Activated T-cell treated with anti-CD3 and anti-CD28 coated beads, Interleukin-2, amount 50 U/mL, for 24 hours (primary cell): ENCODE results near the gene RGS3.
A peak's percentile ranks its signal among the peaks of the same experiment; 100 is the strongest.

Experiments used
- DNase-seq: peaks from one replicate; pipeline ENCODE4 v3.0.0-alpha.2; 2020
- H3K27ac Mint-ChIP-seq: 2 replicates; pipeline ENCODE4 v1.8.0; 2020; ENCODE audit warnings: mild to moderate bottlenecking, mixed read lengths
- H3K27me3 Mint-ChIP-seq: 2 replicates; pipeline ENCODE4 v1.8.0; 2020; ENCODE audit warnings: mixed read lengths
- H3K36me3 Mint-ChIP-seq: 2 replicates; pipeline ENCODE4 v1.8.0; 2020; ENCODE audit warnings: low read depth, mixed read lengths
- H3K4me1 Mint-ChIP-seq: 2 replicates; pipeline ENCODE4 v1.8.0; 2020; ENCODE audit warnings: low read depth, mixed read lengths
- H3K4me3 Mint-ChIP-seq: 2 replicates; pipeline ENCODE4 v1.8.0; 2020; ENCODE audit warnings: mild to moderate bottlenecking, moderate library complexity, mixed read lengths
- H3K9me3 Mint-ChIP-seq: 2 replicates; pipeline ENCODE4 v1.8.0; 2020; ENCODE audit warnings: mixed read lengths

The RGS3 gene

DNA sequence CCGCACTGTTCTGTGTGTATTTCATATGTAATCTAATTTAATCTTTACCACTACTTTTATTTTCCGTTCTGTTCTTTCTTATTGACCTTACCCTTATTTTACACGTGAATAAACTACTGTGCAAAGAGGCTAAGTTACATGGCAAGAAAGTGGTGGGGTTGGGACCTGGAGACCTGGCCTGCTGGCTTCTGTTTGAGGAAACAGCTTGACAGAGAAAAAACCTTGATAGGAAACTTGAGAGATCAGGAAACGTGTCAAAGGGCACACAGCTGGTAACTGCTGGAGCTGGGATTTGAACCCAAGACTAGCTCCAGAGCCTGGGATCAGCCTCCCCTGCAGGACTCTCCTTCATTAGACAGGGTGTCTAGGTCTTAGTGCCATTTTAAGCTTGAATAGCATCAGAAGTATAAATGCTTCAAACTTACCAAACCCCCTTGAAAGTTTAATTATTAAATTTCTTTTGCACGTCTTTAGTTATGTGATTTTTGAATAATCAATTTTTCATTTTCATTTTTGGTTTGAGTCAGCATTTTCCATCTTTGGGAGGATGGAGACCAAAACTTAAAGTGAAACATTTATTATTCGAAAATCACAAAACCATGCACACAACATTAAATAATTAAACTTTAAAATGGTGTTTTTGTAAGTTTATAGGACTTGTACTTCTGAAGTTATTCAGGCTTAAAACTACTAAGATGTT, 129.5 kb downstream of the RGS3 start:
- Mint-ChIP-seq H3K27ac (peak overlapping the region; percentile 73), H3K4me1 (peaks cover 35% of the 10 kb centered on the region), H3K9me3 (no peaks in the 10 kb centered on the region), H3K4me3 (no peak overlapping the region), H3K36me3 (peaks cover 71% of the 10 kb centered on the region), H3K27me3 (no peaks in the 10 kb centered on the region)
- DNase-seq, result no peak

DNA sequence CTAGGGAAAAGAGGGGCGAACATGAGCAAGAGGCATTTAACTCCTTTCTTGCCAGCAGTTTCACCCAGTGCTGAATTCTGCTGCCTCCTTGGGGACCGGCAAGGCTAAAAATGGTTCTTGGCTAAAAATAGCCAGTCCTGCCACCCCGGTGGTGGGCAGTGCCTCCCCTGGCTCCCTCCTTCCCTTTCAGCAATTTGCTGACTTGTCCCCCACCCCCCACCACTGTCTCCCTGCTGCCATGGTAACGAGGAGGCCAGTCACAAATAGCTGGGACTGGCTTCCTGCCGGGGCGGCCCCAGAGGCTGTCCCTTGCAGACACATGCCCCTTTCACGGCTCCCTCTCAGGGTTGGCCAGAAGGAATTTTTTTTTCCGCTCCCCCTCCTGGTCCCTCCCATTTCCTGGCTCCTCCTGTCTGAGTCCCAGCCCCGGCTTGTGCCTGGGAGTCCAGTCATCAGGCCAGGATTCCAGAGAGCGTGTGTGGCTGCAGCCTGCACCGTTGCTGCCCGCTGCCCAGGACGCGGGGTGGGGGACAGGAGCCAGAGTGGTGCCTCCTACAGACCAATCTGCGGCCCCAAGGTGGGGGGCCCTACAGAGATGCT, 130.3 kb downstream of the RGS3 start:
- peaks cover 31% of the 10 kb centered on the region for H3K4me1 Mint-ChIP-seq
- H3K36me3 Mint-ChIP-seq, result peaks cover 68% of the 10 kb centered on the region
- H3K9me3 Mint-ChIP-seq, result no peaks in the 10 kb centered on the region
- H3K27ac Mint-ChIP-seq, result peak overlapping the region; percentile 71
- no peak overlapping the region for H3K4me3 Mint-ChIP-seq
- DNase-seq, result no peak
- no peaks in the 10 kb centered on the region for H3K27me3 Mint-ChIP-seq

DNA sequence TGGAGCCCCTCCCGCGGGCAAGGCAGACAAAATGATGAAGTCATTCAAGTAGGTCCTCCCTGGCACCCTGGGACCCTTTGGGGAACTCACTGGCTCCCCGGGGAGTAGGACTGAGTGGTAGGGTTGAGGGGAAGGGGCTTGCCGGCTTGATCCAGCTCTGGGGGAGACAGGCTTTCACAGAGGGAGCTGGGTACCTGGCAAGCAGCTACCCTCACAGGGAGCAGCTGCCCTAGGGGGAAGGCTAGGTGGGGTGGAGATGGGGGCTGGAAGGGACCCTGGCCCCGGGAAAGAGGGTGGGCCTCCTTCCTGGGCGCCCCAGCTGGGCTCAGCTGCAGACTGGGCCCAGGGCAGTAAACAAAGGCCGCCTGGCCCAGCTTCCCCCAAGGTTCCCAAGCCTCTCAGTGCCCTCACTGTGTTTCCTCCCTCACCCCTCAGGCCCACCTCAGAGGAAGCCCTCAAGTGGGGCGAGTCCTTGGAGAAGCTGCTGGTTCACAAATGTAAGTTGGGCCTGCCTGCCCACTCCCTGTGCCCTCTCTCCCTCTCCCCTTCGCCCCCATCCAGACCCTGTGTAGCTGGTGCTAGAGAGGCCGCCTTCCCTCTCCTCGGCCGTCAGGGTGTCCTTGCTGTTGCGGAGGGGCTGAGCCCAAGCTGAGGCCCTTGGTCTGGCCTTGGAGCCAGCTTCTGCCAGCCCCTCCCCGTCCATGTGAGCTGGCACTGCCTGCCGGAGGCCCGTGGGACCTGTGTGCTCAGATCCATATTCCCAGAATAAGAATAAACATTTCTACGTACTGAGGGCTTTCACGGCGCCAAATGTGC, 131.2 kb downstream of the RGS3 start:
- no peak overlapping the region for H3K4me3 Mint-ChIP-seq
- no peak for DNase-seq
- H3K27ac Mint-ChIP-seq, result peak overlapping the region; percentile 71
- peaks cover 25% of the 10 kb centered on the region for H3K4me1 Mint-ChIP-seq
- no peaks in the 10 kb centered on the region for H3K27me3 Mint-ChIP-seq
- H3K9me3 Mint-ChIP-seq, result no peaks in the 10 kb centered on the region
- peaks cover 68% of the 10 kb centered on the region for H3K36me3 Mint-ChIP-seq

DNA sequence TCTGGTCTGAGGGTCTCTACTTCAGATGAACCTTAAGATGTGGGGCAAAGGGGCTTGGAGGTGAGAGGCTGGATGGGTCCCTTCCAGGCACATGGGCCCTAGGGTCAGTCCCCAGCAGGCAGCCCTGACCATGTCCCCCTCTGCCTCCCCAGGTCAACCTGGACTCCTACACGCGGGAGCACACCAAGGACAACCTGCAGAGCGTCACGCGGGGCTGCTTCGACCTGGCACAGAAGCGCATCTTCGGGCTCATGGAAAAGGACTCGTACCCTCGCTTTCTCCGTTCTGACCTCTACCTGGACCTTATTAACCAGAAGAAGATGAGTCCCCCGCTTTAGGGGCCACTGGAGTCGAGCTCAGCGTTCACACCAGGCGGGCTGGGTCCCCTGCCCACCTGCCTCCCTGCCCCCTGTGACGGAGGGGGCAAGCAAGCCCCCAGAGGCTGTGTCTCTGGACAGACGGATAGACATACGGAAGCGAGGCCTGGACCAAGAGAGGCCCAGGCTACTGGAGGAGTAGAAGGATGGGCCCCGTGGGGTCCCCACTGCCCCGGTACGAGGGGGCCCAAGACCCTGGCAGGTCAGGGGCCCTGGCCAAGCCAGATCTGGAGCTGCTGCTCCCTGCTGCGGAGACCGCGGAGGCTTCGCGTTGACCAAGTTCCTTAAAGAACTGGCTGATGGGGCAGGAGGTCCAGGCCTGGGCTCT, 133.2 kb downstream of the RGS3 start:
- Mint-ChIP-seq H3K4me3 (no peak overlapping the region), H3K27me3 (no peaks in the 10 kb centered on the region), H3K27ac (peak overlapping the region; percentile 57), H3K4me1 (peaks cover 28% of the 10 kb centered on the region), H3K9me3 (no peaks in the 10 kb centered on the region), H3K36me3 (peaks cover 61% of the 10 kb centered on the region)
- no peak for DNase-seq

DNA sequence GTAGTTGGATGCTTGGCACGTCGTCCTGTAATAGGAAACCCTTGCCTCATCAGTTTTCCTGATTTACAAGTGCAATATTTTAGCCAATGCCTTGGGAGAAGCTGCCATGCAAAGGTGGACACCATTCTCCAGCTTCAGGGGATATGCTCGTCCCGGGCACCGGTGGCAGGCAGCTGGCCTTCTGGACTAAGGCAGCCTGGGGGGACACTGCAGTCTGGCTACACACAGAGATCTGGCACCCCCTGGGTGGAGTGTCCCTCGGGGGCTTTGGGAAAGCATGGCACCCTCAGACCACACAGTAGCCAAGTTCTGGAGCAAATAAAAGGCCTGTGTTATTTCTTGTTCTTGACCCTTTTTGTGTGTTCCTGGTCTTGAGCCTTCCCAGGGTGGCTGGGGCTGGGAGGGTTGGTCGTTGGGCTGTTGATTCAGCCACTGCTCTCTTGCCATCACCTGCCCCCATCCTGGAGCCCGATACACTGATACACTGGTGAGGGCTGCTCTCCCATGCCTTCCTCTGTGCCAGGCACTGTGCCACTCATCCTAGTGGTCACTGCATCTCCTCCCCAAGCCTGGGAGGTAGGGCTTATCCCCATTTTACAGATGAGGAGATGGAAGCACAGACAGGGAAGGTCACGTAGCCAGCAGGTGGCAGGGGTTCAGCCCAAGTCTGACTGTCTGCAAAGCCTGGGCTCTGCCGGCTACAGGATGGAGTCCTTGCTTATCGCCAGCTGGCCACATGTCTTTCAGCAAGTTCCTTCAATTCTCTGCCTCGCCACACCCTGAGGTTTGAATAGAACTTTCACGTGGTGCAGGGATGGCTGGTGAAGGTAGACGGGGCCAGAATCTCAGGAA, 134.1 kb downstream of the RGS3 start:
- Mint-ChIP-seq H3K4me3 (no peak overlapping the region), H3K36me3 (peaks cover 52% of the 10 kb centered on the region), H3K4me1 (peaks cover 30% of the 10 kb centered on the region), H3K27me3 (no peaks in the 10 kb centered on the region), H3K9me3 (no peaks in the 10 kb centered on the region), H3K27ac (no peak overlapping the region)
- no peak for DNase-seq

DNA sequence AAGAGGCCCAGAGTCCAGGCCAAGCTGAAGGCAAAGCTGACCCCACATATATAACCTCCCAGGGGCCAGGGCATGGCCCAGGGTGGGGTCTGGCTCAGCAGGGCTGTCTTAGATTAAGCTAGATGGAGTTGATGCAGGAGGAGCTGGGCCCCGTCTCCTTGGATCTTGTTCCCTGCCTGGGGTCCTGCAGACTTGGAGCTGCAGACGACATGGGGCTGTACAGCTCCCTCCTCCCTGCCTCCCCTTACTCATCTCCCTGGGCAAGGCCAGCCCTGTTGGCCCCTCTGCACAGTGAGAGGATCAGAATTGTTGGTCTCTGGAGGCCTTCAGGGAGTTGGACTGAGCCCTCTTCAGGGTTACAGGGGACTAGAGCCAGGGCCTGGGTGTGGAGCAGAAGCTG, 134.9 kb downstream of the RGS3 start:
- Mint-ChIP-seq H3K27me3 (no peaks in the 10 kb centered on the region), H3K9me3 (no peaks in the 10 kb centered on the region), H3K4me1 (peaks cover 22% of the 10 kb centered on the region), H3K27ac (peak overlapping the region; percentile 14), H3K4me3 (no peak overlapping the region), H3K36me3 (peaks cover 44% of the 10 kb centered on the region)
- DNase-seq, result no peak

DNA sequence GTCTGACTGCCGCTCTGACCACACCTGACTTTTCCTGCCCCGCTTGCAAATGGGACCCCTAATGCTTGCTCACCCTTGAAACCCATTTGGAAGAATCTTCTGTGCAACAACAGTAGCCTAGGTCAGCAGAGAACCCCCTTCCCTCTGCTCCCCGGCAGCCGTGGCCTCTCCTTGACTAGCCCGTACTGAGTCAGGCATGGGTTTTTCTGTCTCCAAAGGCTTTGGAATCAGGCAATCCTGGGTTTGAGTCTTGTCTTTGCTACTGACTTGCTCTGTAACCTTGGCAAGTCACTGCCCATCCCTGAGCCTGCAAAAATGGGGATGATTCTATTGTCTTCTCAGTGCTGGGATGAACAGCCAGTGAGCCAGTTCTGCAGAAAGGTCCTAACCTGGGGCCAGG, 135.4 kb downstream of the RGS3 start:
- peaks cover 18% of the 10 kb centered on the region for H3K4me1 Mint-ChIP-seq
- no peaks in the 10 kb centered on the region for H3K9me3 Mint-ChIP-seq
- H3K27ac Mint-ChIP-seq, result peak overlapping the region; percentile 14
- no peaks in the 10 kb centered on the region for H3K27me3 Mint-ChIP-seq
- H3K4me3 Mint-ChIP-seq, result no peak overlapping the region
- DNase-seq, result no peak
- H3K36me3 Mint-ChIP-seq, result peaks cover 41% of the 10 kb centered on the region

DNA sequence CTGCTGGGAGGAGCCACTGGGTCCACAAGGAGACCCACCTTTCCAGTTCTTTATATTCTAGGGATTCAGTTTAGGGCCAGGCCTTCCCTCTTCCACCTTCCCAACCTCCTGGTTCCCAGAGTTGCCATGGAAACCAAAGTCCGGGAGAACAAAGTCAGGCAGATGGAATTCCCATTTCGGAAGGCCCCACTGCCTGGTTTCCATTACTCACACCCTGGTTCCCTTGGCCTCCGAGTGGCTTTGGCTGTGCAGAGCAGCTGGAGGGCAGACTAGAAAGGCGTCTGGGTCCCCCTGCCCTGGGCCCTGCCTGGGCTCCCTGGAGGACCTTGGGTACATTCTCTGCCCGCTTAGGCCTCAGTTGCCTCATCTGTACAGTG, 136.1 kb downstream of the RGS3 start:
- Mint-ChIP-seq H3K27me3 (no peaks in the 10 kb centered on the region), H3K4me3 (no peak overlapping the region), H3K9me3 (no peaks in the 10 kb centered on the region), H3K4me1 (peaks cover 16% of the 10 kb centered on the region), H3K36me3 (peaks cover 34% of the 10 kb centered on the region), H3K27ac (peak overlapping the region; percentile 33)
- no peak for DNase-seq

DNA sequence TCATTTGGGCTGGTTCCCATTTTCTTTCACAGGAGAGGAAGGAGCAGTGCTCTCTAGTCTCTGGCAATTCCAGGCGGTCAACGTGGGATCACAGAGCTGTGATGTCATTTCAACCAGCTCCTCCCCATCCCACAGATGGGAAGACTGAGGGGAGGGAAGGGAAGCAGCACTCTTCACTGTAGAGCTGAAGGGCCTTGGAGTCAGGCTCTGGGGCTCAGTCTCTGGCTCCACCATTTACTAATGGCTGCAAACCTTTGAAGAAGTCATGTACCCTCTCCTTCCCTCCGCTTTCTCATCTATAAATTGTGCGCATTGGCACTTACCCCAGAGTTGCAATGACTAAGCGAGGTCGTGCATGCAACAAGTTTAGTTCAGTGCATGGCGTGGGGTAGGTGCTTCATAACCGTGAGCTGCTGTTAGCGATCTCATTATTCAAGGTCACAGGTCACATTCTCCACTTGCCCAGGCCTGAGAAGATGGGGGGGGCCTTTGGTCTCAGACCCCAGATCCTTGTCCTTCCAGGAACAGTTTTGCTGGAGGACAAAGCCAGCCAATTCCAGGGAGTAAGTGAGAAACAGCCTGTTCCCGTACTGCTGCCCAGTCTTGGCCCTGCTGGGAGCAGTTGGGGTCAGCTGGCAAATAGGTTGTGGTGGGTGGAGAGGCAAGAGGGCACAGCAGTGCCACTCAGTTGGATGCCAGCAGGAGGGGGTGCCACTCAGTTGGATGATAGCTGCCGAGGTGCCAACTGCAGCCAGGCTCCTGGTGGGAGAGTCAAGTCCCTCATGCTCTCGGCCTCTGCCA, 136.7 kb downstream of the RGS3 start:
- Mint-ChIP-seq H3K4me1 (peaks cover 16% of the 10 kb centered on the region), H3K27me3 (no peaks in the 10 kb centered on the region), H3K36me3 (peaks cover 28% of the 10 kb centered on the region), H3K9me3 (no peaks in the 10 kb centered on the region), H3K4me3 (no peak overlapping the region), H3K27ac (peak overlapping the region; percentile 33)
- DNase-seq, result no peak

DNA sequence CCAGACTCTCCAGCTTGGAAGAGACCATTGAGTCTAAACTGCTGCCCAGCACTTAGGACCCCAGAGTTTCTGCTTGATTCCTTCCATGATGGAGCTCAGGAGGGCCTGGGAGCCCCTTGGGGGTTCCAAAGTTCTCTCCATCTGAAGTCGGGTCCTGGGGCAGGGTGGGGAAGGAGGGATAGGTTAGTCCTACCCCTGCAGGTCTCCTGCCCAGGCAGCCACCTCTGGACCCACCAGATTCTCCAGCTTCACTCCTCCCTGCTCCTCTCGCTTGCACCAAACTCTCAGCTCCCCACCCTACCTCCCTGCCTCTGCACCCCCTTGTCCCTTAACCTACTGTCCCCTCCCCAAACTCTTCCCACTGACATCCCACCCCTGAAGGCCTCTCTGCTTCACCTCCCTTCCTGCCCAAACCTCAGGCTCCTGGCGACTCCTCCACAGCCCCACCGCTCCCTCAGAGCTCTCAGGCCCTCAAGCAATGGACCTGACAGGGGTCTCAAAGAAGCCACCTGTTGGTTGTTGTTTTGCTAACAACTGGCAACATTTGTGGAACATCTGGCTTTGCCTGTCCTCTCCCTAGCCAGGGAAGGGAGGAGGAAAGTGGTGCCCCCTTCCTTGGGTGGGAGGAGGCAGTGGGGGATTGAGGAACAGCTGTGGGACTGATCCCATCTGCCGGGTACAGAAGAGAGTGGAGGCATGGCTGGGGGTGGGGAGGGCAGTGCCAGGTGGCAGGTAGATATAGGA, 137.5 kb downstream of the RGS3 start:
- DNase-seq, result no peak
- Mint-ChIP-seq H3K27ac (peak overlapping the region; percentile 22), H3K9me3 (no peaks in the 10 kb centered on the region), H3K4me3 (no peak overlapping the region), H3K36me3 (peaks cover 20% of the 10 kb centered on the region), H3K27me3 (no peaks in the 10 kb centered on the region), H3K4me1 (peaks cover 16% of the 10 kb centered on the region)

DNA sequence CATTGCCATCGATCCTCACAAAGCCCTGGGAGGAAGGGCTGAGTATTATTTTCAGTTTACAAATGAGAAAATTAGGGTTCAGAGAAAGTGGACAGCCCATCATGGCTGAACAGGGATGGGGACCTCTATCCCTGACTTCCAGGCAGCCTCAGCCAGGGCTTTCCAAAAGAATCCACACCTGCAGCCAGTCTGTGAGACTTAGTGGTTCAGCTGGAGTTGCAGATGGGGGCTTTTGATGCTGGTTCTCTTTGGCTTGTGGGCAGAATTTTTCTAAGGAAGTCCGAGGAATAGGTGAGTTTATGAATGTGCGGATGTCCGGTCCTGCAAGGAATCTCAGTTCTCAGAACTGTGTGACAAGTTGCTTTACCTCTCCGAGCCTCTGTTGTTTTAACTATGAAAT, 138.1 kb downstream of the RGS3 start:
- Mint-ChIP-seq H3K9me3 (no peaks in the 10 kb centered on the region), H3K27me3 (no peaks in the 10 kb centered on the region), H3K36me3 (peaks cover 14% of the 10 kb centered on the region), H3K27ac (no peak overlapping the region), H3K4me3 (no peak overlapping the region), H3K4me1 (peaks cover 16% of the 10 kb centered on the region)
- DNase-seq, result no peak

DNA sequence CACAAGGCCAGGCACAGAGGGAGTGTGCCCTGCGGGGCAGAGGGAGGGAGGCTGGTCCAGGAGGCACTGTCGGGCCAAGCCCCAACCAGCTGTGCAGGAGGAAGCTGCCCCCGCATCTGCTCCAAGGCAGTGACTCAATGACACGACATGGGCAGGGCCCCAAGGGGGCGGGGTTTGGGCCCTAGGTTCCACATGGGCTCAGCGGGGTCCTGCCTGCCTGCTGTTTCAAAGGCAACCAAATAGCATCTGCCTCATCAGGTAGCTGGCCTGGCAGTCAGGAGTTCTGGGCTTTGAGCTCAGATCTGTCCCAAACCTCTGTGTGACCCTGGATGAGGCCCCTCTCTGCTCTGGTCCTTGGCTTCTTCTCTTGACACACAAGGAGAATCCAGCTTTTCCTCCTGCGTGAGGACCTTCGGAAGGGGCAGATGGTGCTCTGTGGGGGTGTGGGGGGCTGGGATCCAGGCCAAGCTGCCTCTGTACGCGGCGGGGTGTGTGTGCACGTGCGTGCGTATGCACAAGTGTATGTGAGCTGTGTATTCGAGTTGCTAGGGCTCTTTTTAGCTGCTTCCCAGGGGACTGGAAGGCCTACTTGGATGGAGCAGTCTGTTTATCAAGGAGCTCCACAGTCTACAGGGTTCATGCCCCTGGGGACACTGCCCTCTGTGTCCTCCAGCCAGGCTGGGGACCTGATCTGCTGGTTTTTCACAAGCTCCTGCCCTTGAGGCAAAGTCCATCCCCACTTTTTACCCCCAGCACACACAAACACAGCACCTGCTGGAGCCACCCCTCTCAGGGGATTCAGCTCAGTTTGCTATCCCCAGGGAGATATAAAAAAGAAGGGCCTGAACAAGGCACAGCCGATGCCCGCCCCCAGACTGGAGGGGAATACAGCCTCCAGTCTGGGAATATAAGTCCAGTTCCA, 138.9 kb downstream of the RGS3 start:
- peak; percentile 77 for DNase-seq
- H3K27ac Mint-ChIP-seq, result peak overlapping the region; percentile 61

More for the DNA sequence above, 138.9 kb downstream of the RGS3 start:
- H3K4me1 Mint-ChIP-seq, result peaks cover 16% of the 10 kb centered on the region
- H3K4me3 Mint-ChIP-seq, result peak overlapping the region; percentile 45
- H3K36me3 Mint-ChIP-seq, result peaks cover 9% of the 10 kb centered on the region
- no peaks in the 10 kb centered on the region for H3K9me3 Mint-ChIP-seq
- no peaks in the 10 kb centered on the region for H3K27me3 Mint-ChIP-seq
